Chondrocyte (in vitro differentiated cells): ENCODE results near the gene DNM2. TPM values are rescaled to one million over a fixed set of nuclear protein-coding genes. Genes with fewer than 3 reads are reported as not detected.
A peak's percentile ranks its signal among the peaks of the same experiment; 100 is the strongest.

Experiments used
- DNase-seq: peaks from one replicate; pipeline ENCODE4 v3.0.0; 2021; ENCODE audit warnings: mixed read lengths, low spot score
- H3K27ac Mint-ChIP-seq: one replicate; pipeline ENCODE4 v1.8.0; 2021; ENCODE audit warnings: mild to moderate bottlenecking, moderate library complexity, mixed read lengths; ENCODE audit not compliant: unreplicated experiment
- H3K27me3 Mint-ChIP-seq: 2 replicates; pipeline ENCODE4 v1.8.0; 2021; ENCODE audit warnings: low read depth, mixed read lengths
- H3K36me3 Mint-ChIP-seq: 2 replicates; pipeline ENCODE4 v1.8.0; 2021; ENCODE audit warnings: low read depth, mixed read lengths
- H3K4me1 Mint-ChIP-seq: 2 replicates; pipeline ENCODE4 v1.8.0; 2021; ENCODE audit warnings: low read depth, mild to moderate bottlenecking, mixed read lengths
- H3K4me3 Mint-ChIP-seq: one replicate; pipeline ENCODE4 v1.8.0; 2021; ENCODE audit warnings: mild to moderate bottlenecking, moderate library complexity, mixed read lengths; ENCODE audit not compliant: unreplicated experiment
- H3K9me3 Mint-ChIP-seq: 2 replicates; pipeline ENCODE4 v1.8.0; 2021; ENCODE audit warnings: low read depth, mixed read lengths
- total RNA-seq: library from RNA; stranded (reverse); gene quantifications from 3 replicates; pipeline ENCODE4 v1.2.1, GENCODE V29; 2021
- TF ChIP-seq, protein P1 (sequence below): fragments of 200-600 bp; sonication (generic); IDR thresholded peaks from 2 replicates; pipeline ENCODE4 v1.5.0; 2021; ENCODE audit warnings: antibody characterized with exemption, mild to moderate bottlenecking, moderate library complexity

Gene DNM2
- total RNA-seq, 1 donor from 2014 or later = 116 TPM

DNA sequence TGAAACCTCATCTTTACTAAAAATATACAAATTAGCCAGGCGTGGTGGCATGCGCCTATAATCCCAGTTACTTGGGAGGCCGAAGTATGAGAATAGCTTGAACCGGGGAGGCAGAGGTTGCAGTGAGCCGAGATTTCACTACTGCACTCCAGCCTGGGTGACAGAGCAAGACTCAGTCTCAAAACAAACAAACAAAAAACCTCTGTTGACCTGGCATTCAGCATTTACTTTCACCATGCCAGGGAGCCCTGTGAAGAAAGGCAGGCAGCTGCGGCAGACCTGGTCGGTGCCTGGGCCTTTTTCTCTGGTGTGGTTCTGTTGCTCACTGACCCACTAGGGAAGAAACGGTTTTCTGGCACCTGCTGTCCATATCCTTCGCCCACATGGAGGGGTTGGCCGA lies 49.8 kb downstream of the DNM2 start:
- Mint-ChIP-seq H3K27me3 (no peaks in the 10 kb centered on the region), H3K4me3 (no peak overlapping the region), H3K9me3 (no peaks in the 10 kb centered on the region), H3K27ac (no peak overlapping the region), H3K4me1 (peaks cover 51% of the 10 kb centered on the region), H3K36me3 (peaks cover 3% of the 10 kb centered on the region)
- no peak for DNase-seq
- TF ChIP-seq, protein P1, sequence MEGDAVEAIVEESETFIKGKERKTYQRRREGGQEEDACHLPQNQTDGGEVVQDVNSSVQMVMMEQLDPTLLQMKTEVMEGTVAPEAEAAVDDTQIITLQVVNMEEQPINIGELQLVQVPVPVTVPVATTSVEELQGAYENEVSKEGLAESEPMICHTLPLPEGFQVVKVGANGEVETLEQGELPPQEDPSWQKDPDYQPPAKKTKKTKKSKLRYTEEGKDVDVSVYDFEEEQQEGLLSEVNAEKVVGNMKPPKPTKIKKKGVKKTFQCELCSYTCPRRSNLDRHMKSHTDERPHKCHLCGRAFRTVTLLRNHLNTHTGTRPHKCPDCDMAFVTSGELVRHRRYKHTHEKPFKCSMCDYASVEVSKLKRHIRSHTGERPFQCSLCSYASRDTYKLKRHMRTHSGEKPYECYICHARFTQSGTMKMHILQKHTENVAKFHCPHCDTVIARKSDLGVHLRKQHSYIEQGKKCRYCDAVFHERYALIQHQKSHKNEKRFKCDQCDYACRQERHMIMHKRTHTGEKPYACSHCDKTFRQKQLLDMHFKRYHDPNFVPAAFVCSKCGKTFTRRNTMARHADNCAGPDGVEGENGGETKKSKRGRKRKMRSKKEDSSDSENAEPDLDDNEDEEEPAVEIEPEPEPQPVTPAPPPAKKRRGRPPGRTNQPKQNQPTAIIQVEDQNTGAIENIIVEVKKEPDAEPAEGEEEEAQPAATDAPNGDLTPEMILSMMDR = no peak

DNA sequence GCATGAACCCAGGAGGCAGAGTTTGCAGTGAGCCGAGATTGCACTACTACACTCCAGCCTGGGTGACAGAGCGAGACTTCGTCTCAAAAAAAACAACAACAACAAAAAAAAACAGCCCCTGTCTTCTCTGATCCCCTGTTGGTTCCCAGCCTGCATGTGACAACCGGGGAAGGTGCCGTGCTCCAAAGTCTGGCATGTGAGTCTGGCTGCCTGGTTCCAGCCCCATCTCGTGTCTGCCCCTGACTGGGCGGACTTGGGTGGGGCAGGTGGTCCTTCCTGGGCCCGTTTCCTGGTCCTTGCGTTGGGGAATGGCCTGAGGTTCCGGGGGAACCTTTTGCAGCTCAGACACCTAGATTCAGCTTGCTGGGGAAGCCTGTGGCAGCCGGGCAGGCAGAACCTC lies 50.5 kb downstream of the DNM2 start:
- no peaks in the 10 kb centered on the region for H3K27me3 Mint-ChIP-seq
- no peaks in the 10 kb centered on the region for H3K9me3 Mint-ChIP-seq
- TF ChIP-seq, protein P1 = no peak
- H3K27ac Mint-ChIP-seq = no peak overlapping the region
- peaks cover 4% of the 10 kb centered on the region for H3K36me3 Mint-ChIP-seq
- peaks cover 51% of the 10 kb centered on the region for H3K4me1 Mint-ChIP-seq
- H3K4me3 Mint-ChIP-seq = no peak overlapping the region
- DNase-seq = no peak

DNA sequence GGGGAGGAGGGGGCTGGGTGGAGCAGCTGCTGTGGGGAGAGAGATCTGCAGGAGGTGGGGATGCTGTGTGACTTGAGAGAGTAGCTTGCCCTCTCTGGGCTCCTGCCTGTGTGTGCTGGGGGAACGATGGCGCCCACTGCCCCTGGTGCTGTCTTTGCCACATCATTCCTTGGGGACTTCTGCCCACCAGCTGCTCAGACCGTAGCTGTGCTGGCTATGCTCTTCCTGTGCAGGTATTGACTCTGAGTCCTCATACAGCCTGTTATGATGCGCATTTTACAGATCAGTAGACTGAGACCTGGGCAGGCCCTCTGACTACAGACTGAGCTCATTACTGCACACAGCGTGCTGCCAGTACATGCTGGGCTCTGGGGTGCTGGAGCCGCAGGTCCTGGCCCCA lies 51.1 kb downstream of the DNM2 start:
- Mint-ChIP-seq H3K9me3 (no peaks in the 10 kb centered on the region), H3K27ac (no peak overlapping the region)

DNA sequence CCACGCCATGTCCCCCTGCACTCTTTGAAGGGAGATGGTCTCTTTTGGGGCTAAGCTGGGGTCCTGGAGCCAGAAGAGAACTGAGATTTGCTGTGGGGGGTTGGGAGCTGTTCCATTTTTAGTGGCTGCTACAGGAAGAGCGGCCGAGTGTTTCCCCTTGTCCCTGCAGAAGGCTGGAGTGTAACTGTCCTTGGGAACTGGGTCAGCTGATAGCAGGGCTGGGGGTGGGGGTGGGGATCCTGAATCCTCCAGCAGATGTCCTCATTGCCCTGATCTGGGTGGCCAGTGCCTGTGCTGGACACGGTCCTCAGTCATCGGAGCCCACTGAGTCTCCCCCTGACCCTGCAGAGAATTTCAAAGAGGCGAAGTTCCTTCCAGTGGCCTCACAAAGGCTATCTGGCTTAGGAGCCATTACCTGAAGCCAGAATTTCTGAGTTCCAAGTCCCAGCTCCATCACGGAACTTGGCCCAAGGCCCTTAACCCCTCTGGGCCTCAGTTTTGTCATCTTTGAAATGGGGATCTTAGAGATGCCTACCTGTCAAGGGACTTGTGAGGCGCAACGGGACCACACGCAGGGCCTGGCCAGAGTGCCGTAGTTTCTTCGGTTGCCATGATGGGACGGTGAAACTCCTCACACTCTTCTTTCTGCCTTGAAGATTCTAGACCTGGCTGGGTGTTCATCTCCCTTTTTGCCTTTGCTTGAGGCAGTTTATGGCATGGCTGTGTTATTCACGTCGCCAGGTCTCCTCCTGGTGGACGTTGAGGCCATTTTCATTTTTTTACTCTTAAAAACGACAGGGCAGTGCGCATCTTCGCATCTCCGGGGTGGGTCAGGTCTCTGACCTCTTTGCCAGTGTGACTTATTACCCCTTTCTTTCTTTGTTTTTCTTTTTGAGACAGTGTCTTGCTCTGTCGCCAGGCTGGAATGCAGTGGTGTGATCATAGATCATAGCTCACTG lies 51.9 kb downstream of the DNM2 start:
- no peak for DNase-seq
- Mint-ChIP-seq H3K4me1 (peaks cover 47% of the 10 kb centered on the region), H3K4me3 (no peak overlapping the region), H3K9me3 (no peaks in the 10 kb centered on the region), H3K36me3 (peaks cover 4% of the 10 kb centered on the region), H3K27me3 (no peaks in the 10 kb centered on the region), H3K27ac (peak overlapping the region; percentile 82)
- TF ChIP-seq, protein P1 = peak; percentile 73

More for the DNA sequence above, 51.1 kb downstream of the DNM2 start:
- no peak for DNase-seq
- TF ChIP-seq, protein P1 = no peak
- Mint-ChIP-seq H3K27me3 (no peaks in the 10 kb centered on the region), H3K36me3 (peaks cover 4% of the 10 kb centered on the region), H3K4me3 (no peak overlapping the region), H3K4me1 (peaks cover 47% of the 10 kb centered on the region)

DNA sequence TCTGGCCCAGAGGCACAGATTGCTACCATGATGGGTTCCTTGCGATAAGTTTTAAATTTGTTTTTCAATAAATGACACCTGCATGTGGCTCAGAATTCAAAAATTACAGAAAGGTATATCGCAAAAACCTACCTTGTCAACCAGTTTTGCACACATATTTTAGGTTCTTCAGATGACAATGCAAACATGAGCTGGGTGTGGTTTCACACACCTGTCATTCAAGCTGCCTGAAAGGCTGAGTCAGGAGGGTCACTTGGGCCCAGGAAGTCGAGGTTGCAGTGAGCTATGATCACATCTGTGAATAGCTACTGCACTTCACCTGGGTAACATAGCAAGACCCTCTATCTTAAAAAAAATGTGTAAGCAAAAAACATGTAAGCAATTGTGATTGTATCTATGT lies 56.1 kb downstream of the DNM2 start:
- Mint-ChIP-seq H3K27me3 (no peaks in the 10 kb centered on the region), H3K27ac (no peak overlapping the region), H3K36me3 (peaks cover 12% of the 10 kb centered on the region), H3K4me1 (peaks cover 16% of the 10 kb centered on the region), H3K9me3 (no peaks in the 10 kb centered on the region), H3K4me3 (no peak overlapping the region)
- TF ChIP-seq, protein P1 = no peak
- no peak for DNase-seq
